Upper lobe of left lung (tissue), 6 donors: Measurements from ENCODE around the gene BEND4. TPM values are rescaled to one million over a fixed set of nuclear protein-coding genes. Genes with fewer than 3 reads are reported as not detected.

Experiments used
- ATAC-seq, 2 donors: fragments of 200-7000 bp; cut with Tn5 transposase; one replicate each; pipeline ENCODE4 v1.9.1; 2022; ENCODE audit warnings: mild to moderate bottlenecking in 2 of 2, moderate library complexity in 2 of 2; ENCODE audit not compliant: low FRiP score in 2 of 2
- DNase-seq, 2 donors: peaks; one replicate each; pipeline ENCODE4 v3.0.0-alpha.2; 2019 to 2020
- H3K27ac ChIP-seq, 4 donors: fragments of 200-600 bp; sonication (generic); one replicate each; pipeline ENCODE4 v1.5.1; 2016 to 2019
- H3K27me3 ChIP-seq, 4 donors: fragments of 200-600 bp; sonication (generic); one replicate each; pipeline ENCODE4 v1.5.1; 2017 to 2019
- H3K36me3 ChIP-seq, 4 donors: fragments of 200-600 bp; sonication (generic); one replicate each; pipeline ENCODE4 v1.5.1; 2016 to 2019
- H3K4me1 ChIP-seq, 4 donors: fragments of 200-600 bp; sonication (generic); one replicate each; pipeline ENCODE4 v1.5.1; 2018 to 2019
- H3K4me3 ChIP-seq, 4 donors: fragments of 200-600 bp; sonication (generic); one replicate each; pipeline ENCODE4 v1.5.1; 2017 to 2019; ENCODE audit warnings: mild to moderate bottlenecking in 2 of 4, moderate library complexity in 1 of 4
- H3K9me3 ChIP-seq, 4 donors: fragments of 200-600 bp; sonication (generic); one replicate each; pipeline ENCODE4 v1.5.1; 2018 to 2019
- EP300 ChIP-seq, 4 donors: sonication (generic); formaldehyde crosslinking; IDR thresholded peaks; one replicate each; pipeline ENCODE4 v1.5.1; 2017; ENCODE audit warnings: antibody characterized with exemption in 4 of 4, control low read depth in 2 of 4
- POLR2A ChIP-seq, 4 donors: fragments of 450-650 bp; IDR thresholded peaks; one replicate each; pipeline ENCODE4 v1.5.1; 2016 to 2017; ENCODE audit warnings: antibody characterized with exemption in 4 of 4, mild to moderate bottlenecking in 2 of 4
- POLR2AphosphoS5 ChIP-seq, 2 donors: sonication (generic); formaldehyde crosslinking; IDR thresholded peaks; one replicate each; pipeline ENCODE4 v1.5.1; 2017; ENCODE audit warnings: antibody characterized with exemption in 2 of 2
- WGBS, 2 donors: methylation state at CpG; one replicate each; pipeline ENCODE4 v1.1.5; 2017 to 2018; 5-methylcytosine and 5-hydroxymethylcytosine counted together
- total RNA-seq, 6 donors: library from RNA; depleted of rRNA in 4 of 6; stranded (reverse); fragments of >200 nt in 4 of 6; gene quantifications; one replicate each; pipeline versions ENCODE4 v1.1.0 to v1.2.1, GENCODE V29; 2016 to 2021
- TF ChIP-seq, protein P1 (sequence below), 6 experiments: fragments of 450-650 bp in 4 of 6; fragments of 200-600 bp in 2 of 6; sonication (generic) in 2 of 6; IDR thresholded peaks; one replicate each; pipeline ENCODE4 v1.5.1; 2016 to 2019; ENCODE audit warnings: antibody characterized with exemption in 6 of 6
- donor health status: DM: no; HTN: no; CAD: no; lungs with moderate emphysema.
- donor health status: DM: no; HTN: yes; CAD: no; lungs with severe emphysema.

Gene BEND4
- total RNA-seq, 6 donors from 2014 or later, result under 0.01 to 1.1 (median 0.62) TPM

- no peaks in the 10 kb centered on the region for H3K36me3 ChIP-seq
- no peak overlapping the region for H3K27ac ChIP-seq
- no peak overlapping the region for H3K4me3 ChIP-seq
- TF ChIP-seq POLR2A (IDR thresholded peaks at IDR 0.05), result no peak
- TF ChIP-seq EP300 (IDR thresholded peaks at IDR 0.05), result no peak
- TF ChIP-seq, protein P1, sequence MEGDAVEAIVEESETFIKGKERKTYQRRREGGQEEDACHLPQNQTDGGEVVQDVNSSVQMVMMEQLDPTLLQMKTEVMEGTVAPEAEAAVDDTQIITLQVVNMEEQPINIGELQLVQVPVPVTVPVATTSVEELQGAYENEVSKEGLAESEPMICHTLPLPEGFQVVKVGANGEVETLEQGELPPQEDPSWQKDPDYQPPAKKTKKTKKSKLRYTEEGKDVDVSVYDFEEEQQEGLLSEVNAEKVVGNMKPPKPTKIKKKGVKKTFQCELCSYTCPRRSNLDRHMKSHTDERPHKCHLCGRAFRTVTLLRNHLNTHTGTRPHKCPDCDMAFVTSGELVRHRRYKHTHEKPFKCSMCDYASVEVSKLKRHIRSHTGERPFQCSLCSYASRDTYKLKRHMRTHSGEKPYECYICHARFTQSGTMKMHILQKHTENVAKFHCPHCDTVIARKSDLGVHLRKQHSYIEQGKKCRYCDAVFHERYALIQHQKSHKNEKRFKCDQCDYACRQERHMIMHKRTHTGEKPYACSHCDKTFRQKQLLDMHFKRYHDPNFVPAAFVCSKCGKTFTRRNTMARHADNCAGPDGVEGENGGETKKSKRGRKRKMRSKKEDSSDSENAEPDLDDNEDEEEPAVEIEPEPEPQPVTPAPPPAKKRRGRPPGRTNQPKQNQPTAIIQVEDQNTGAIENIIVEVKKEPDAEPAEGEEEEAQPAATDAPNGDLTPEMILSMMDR (IDR thresholded peaks at IDR 0.05), result no peak
- no peak for TF ChIP-seq POLR2AphosphoS5 (IDR thresholded peaks at IDR 0.05)
- H3K4me1 ChIP-seq, result no peaks in the 10 kb centered on the region
- H3K27me3 ChIP-seq, result no peaks in the 10 kb centered on the region
- ATAC-seq, result no peak
- no peak for DNase-seq
- H3K9me3 ChIP-seq, result no peaks in the 10 kb centered on the region
- WGBS, 2 donors, result 69 to 76% methylated on average over 4 of the region's 4 CpGs
These were observed 9.9 kb downstream of the BEND4 start for GRCh38 chr4:42142591-42142990.

DNA sequence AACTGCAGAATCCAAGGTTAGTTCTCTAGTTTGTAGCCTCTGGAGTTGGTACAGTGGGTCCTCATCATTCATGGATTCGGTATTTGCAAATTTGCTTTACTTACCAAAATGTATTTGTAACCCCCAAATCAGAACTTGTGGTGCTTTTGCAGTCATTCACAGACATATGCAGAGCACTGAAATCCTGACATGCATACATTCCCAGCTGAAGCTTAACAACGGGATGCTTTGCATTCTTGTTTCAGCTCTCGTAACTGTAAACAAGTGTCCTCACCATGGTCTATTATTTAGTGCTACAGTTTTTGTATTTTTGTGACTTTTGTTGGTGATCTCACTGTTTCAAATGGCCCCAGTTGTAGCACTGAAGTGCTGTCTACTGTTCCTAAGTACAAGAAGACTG is 16.1 kb downstream of the BEND4 start:
- 75 to 84% methylated on average over 3 of the region's 3 CpGs for WGBS, 2 donors
- ATAC-seq, result no peak
- H3K9me3 ChIP-seq, result no peaks in the 10 kb centered on the region

DNA sequence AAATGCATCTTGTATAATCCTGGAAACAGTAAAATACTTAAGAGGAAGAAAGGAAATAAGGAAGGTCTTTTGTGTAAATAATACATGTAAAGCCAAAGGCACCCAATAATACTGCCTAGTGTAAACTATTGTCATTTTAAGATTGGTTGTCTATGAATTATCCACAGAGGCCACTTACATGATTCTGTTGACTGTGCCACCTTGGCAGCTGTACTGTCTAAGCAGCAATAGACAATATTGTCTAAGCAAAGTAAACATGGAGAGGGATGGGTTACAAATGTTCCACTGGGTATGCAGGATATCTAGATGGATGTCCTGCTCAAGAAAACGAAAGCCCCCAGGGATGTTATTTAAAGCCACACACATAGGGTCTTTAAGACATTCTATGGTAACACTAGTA is 19.4 kb downstream of the BEND4 start:
- Histone ChIP-seq H3K4me1 (no peaks in the 10 kb centered on the region), H3K36me3 (no peaks in the 10 kb centered on the region), H3K4me3 (no peak overlapping the region), H3K27ac (no peak overlapping the region), H3K27me3 (no peaks in the 10 kb centered on the region), H3K9me3 (no peaks in the 10 kb centered on the region)
- DNase-seq (no peak), ATAC-seq (no peak)
- WGBS, 2 donors, result 68 to 82% methylated on average over 1 of the region's 1 CpG
- TF ChIP-seq, protein P1 (IDR thresholded peaks at IDR 0.05), result no peak
- no peak for TF ChIP-seq POLR2AphosphoS5 (IDR thresholded peaks at IDR 0.05)
- no peak for TF ChIP-seq POLR2A (IDR thresholded peaks at IDR 0.05)
- TF ChIP-seq EP300 (IDR thresholded peaks at IDR 0.05), result no peak

More for the DNA sequence above, 16.1 kb downstream of the BEND4 start:
- no peaks in the 10 kb centered on the region for H3K36me3 ChIP-seq
- no peak for DNase-seq
- TF ChIP-seq POLR2AphosphoS5 (IDR thresholded peaks at IDR 0.05) (no peak), POLR2A (IDR thresholded peaks at IDR 0.05) (no peak), EP300 (IDR thresholded peaks at IDR 0.05) (no peak)
- no peaks in the 10 kb centered on the region for H3K27me3 ChIP-seq
- no peak overlapping the region for H3K27ac ChIP-seq
- no peaks in the 10 kb centered on the region for H3K4me1 ChIP-seq
- no peak overlapping the region for H3K4me3 ChIP-seq

- no peaks in the 10 kb centered on the region for H3K9me3 ChIP-seq
- H3K27ac ChIP-seq, result no peak overlapping the region
- no peaks in the 10 kb centered on the region for H3K36me3 ChIP-seq
- no peaks in the 10 kb centered on the region for H3K4me1 ChIP-seq
- no peak for ATAC-seq
- no peak overlapping the region for H3K4me3 ChIP-seq
- DNase-seq, result no peak
- 86 to 89% methylated on average over 7 of the region's 7 CpGs for WGBS, 2 donors
- TF ChIP-seq, protein P1 (IDR thresholded peaks at IDR 0.05), result no peak
- TF ChIP-seq POLR2AphosphoS5 (IDR thresholded peaks at IDR 0.05) (no peak), EP300 (IDR thresholded peaks at IDR 0.05) (no peak), POLR2A (IDR thresholded peaks at IDR 0.05) (no peak)
- H3K27me3 ChIP-seq, result no peaks in the 10 kb centered on the region
These were observed 20.4 kb downstream of the BEND4 start for GRCh38 chr4:42132099-42132498.

- H3K27ac ChIP-seq, result no peak overlapping the region
- WGBS, 2 donors, result 81 to 84% methylated on average over 2 of the region's 2 CpGs
- H3K4me1 ChIP-seq, result no peaks in the 10 kb centered on the region
- no peaks in the 10 kb centered on the region for H3K9me3 ChIP-seq
- ATAC-seq, result no peak
- H3K36me3 ChIP-seq, result no peaks in the 10 kb centered on the region
- TF ChIP-seq, protein P1 (IDR thresholded peaks at IDR 0.05), result no peak
- TF ChIP-seq POLR2A (IDR thresholded peaks at IDR 0.05) (no peak), EP300 (IDR thresholded peaks at IDR 0.05) (no peak), POLR2AphosphoS5 (IDR thresholded peaks at IDR 0.05) (no peak)
- no peak overlapping the region for H3K4me3 ChIP-seq
- DNase-seq, result no peak
- H3K27me3 ChIP-seq, result no peaks in the 10 kb centered on the region
These were observed 29.3 kb downstream of the BEND4 start for GRCh38 chr4:42123071-42123644.
